Prostate gland (tissue), 2 donors: ENCODE data around the gene NGFR. TPM values are rescaled to one million over a fixed set of nuclear protein-coding genes. Genes with fewer than 3 reads are reported as not detected.

Source experiments
- DNase-seq: peaks from one replicate; pipeline ENCODE4 v3.0.0-alpha.2; 2019; ENCODE audit warnings: low spot score
- H3K27ac ChIP-seq, 2 donors: fragments of 200-600 bp; sonication (generic); 2 replicates each; pipeline ENCODE4 v1.5.1; 2017 to 2019
- H3K27me3 ChIP-seq: fragments of 200-600 bp; sonication (generic); replicated peaks from 2 replicates; pipeline ENCODE4 v1.5.1; 2019; ENCODE audit not compliant: insufficient read depth
- H3K36me3 ChIP-seq, 2 donors: fragments of 200-600 bp; sonication (generic); 1 replicate in 1 of 2; 2 replicates in 1 of 2; pipeline versions ENCODE4 v1.5.1 to v1.8.1; 2017 to 2019
- H3K4me1 ChIP-seq: fragments of 200-600 bp; sonication (generic); replicated peaks from 2 replicates; pipeline ENCODE4 v1.5.1; 2019
- H3K4me3 ChIP-seq, 2 donors: fragments of 200-600 bp; sonication (generic); 2 replicates each; pipeline ENCODE4 v1.5.1; 2017 to 2019
- H3K9me3 ChIP-seq: fragments of 200-600 bp; sonication (generic); 2 replicates; pipeline ENCODE4 v1.5.1; 2017
- POLR2A ChIP-seq: fragments of 450-650 bp; IDR thresholded peaks from one replicate; pipeline ENCODE4 v1.6.1; 2016; ENCODE audit warnings: antibody characterized with exemption, mild to moderate bottlenecking
- POLR2AphosphoS5 ChIP-seq: sonication (generic); formaldehyde crosslinking; IDR thresholded peaks from one replicate; pipeline ENCODE4 v1.6.1; 2017; ENCODE audit warnings: antibody characterized with exemption
- WGBS: methylation state at CpG from one replicate; pipeline ENCODE4 v1.1.5; 2018; 5-methylcytosine and 5-hydroxymethylcytosine counted together
- intact Hi-C: fragments of 100-400 bp; cut with DNase I; formaldehyde crosslinking; loops from one replicate; pipeline ENCODE4 v1.14.2; 2022
- total RNA-seq, 2 donors: library from RNA; depleted of rRNA; stranded (reverse); fragments of >200 nt; gene quantifications; one replicate each; pipeline ENCODE4 v1.1.0, GENCODE V29; 2016
- TF ChIP-seq, protein P1 (sequence below), 4 experiments: fragments of 200-600 bp in 2 of 4; fragments of 450-650 bp in 2 of 4; sonication (generic) in 2 of 4; IDR thresholded peaks; 1 replicate in 3 of 4; 2 replicates in 1 of 4; pipeline ENCODE4 v1.5.1; 2016 to 2019; ENCODE audit warnings: antibody characterized with exemption in 4 of 4, mild to moderate bottlenecking in 2 of 4, moderate library complexity in 2 of 4

NGFR gene
- total RNA-seq, 2 donors from 2014 or later = 30.1 to 34.4 TPM

DNA sequence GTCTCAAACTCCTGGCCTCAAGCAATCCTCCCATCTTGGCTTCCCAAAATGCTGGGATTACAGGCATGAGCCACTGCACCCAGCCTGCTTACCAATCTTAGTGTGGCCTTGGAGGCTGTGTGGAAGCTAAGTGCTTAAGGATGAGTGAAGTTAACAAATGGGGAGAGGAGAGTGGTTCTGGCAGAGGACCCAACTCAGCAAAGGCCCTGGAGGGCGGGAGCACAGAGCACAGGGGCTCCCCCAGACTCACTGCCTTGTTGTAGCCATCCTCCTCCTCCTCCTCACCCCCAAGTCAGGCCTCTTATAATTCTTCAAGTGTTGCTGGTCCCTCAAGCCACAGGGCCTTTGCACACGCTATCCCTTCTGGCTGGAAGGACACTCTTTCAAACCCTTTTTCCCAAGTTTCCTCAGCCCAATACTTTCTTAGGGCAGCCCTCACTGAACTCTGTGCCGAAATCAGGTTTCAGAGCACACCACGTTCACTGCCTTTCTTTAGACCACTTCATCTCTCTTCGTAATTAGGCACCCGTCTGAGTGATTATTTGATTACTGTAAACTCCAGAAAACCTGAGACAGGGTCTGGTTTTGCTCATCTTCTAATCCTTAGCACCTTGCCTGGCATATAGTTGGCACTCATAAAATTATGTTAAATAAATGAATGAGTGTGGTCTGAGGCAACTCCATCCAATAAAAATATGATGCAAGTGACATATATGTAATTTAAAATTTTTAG, 23.4 kb downstream of the NGFR start:
- no peak for DNase-seq
- Histone ChIP-seq H3K4me1 (peaks cover 3% of the 10 kb centered on the region), H3K4me3 (no peak overlapping the region), H3K36me3 (no peaks in the 10 kb centered on the region), H3K9me3 (no peaks in the 10 kb centered on the region), H3K27ac (no peak overlapping the region), H3K27me3 (no peaks in the 10 kb centered on the region)
- TF ChIP-seq POLR2A = no peak
- TF ChIP-seq, protein P1, sequence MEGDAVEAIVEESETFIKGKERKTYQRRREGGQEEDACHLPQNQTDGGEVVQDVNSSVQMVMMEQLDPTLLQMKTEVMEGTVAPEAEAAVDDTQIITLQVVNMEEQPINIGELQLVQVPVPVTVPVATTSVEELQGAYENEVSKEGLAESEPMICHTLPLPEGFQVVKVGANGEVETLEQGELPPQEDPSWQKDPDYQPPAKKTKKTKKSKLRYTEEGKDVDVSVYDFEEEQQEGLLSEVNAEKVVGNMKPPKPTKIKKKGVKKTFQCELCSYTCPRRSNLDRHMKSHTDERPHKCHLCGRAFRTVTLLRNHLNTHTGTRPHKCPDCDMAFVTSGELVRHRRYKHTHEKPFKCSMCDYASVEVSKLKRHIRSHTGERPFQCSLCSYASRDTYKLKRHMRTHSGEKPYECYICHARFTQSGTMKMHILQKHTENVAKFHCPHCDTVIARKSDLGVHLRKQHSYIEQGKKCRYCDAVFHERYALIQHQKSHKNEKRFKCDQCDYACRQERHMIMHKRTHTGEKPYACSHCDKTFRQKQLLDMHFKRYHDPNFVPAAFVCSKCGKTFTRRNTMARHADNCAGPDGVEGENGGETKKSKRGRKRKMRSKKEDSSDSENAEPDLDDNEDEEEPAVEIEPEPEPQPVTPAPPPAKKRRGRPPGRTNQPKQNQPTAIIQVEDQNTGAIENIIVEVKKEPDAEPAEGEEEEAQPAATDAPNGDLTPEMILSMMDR (IDR thresholded peaks at IDR 0.05) = no peak
- TF ChIP-seq POLR2AphosphoS5 = no peak
- 90% methylated on average over 6 of the region's 6 CpGs for WGBS
- intact Hi-C loops = no loop called here

DNA sequence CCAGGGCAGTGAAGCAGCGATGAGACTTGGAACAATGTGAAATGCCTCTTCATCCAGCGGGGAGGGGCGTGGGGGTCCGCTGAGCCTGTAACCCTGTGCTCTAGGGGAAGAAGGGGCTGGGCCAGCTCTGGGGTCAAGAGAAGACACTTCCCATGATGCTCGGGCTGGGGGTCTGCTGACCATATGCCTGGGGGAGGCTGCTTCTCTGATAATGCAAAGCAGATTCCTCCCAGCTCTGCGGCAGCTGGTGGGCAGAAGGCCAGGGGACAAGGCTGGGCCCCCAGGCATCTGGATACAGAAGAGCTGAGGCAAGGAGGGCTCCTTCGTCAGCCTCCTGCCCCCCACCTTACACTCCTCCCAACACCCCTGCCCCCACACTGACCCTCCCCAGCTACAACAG, 24.7 kb downstream of the NGFR start:
- TF ChIP-seq POLR2AphosphoS5 = no peak
- TF ChIP-seq, protein P1 (IDR thresholded peaks at IDR 0.05) = no peak
- no peak for TF ChIP-seq POLR2A
- Histone ChIP-seq H3K4me1 (peaks cover 3% of the 10 kb centered on the region), H3K9me3 (no peaks in the 10 kb centered on the region), H3K27me3 (no peaks in the 10 kb centered on the region), H3K4me3 (no peak overlapping the region), H3K27ac (no peak overlapping the region), H3K36me3 (no peaks in the 10 kb centered on the region)
- 78% methylated on average over 7 of the region's 7 CpGs for WGBS
- DNase-seq = no peak
- intact Hi-C loops = no loop called here

DNA sequence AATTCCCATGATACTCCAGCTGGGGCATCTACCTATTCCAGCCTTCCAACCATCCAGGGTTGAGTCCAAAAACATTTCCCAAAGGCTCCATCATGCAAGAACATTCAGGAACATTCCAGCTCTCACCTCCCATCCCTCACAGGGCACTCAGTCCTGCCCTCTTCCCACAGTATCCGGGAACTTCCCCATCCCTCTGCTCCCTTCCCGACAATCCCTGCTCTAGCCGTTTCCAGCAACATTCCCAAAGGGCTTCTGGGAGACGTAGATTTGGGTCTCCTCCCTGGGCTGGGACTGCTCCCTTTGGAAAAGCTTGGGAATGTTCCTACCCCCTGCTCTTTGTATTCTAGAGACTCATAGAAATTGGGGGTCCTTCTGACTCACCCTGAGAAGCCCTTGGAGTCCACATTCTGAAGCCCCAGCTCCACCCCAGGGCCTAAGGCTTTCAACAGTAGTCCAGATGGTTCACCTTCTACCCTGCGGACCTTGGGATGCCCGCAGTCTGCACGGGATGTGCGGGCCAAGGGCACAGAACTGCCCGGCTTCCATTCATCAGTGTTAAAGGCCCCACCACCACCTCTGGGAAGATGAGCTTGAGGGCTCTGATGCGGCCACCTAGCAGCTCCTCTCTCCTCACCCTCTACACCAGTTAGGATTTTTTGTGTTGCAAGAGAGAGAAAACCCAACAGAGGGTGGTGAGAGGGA, 25.4 kb downstream of the NGFR start:
- Histone ChIP-seq H3K4me1 (no peaks in the 10 kb centered on the region), H3K27ac (no peak overlapping the region), H3K36me3 (no peaks in the 10 kb centered on the region), H3K4me3 (no peak overlapping the region), H3K9me3 (no peaks in the 10 kb centered on the region), H3K27me3 (no peaks in the 10 kb centered on the region)
- 87% methylated on average over 10 of the region's 10 CpGs for WGBS
- no peak for DNase-seq
- intact Hi-C loops = no loop called here
- TF ChIP-seq POLR2A = no peak
- TF ChIP-seq POLR2AphosphoS5 = no peak
- TF ChIP-seq, protein P1 (IDR thresholded peaks at IDR 0.05) = no peak

DNA sequence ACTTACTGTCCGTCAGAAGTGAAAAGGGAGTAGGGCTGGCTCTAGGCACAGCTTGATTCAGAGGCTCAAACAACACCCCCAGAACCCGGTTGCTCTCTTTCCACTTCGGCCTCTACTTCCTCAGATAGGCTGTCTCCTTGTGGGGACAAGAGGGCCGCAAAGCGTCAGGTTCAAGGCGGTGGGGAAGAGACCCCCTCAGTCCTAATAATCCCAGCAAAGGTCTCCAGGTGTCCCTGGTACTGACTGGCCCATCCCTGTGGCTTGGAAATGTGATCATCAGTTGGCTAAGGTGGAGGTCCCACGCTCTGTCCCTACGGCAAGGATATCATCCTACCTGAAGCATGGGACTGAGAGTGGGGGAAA, 26.0 kb downstream of the NGFR start:
- DNase-seq = no peak
- H3K27ac ChIP-seq = no peak overlapping the region

More for the DNA sequence above, 26.0 kb downstream of the NGFR start:
- TF ChIP-seq POLR2A = no peak
- TF ChIP-seq POLR2AphosphoS5 = no peak
- TF ChIP-seq, protein P1 (IDR thresholded peaks at IDR 0.05) = no peak
- H3K4me3 ChIP-seq = no peak overlapping the region
- no peaks in the 10 kb centered on the region for H3K36me3 ChIP-seq
- intact Hi-C loops = no loop called here
- WGBS = 95% methylated on average over 8 of the region's 8 CpGs
- no peaks in the 10 kb centered on the region for H3K27me3 ChIP-seq
- H3K4me1 ChIP-seq = no peaks in the 10 kb centered on the region
- H3K9me3 ChIP-seq = no peaks in the 10 kb centered on the region
